GM21360 (cell line): ENCODE data around the gene CPA1.

Source experiments
- ATAC-seq: cut with Tn5 transposase; IDR thresholded peaks from one replicate; pipeline ENCODE4 v1.9.1; 2021; ENCODE audit warnings: mild to moderate bottlenecking, moderate library complexity; ENCODE audit not compliant: unreplicated experiment

The CPA1 gene

DNA sequence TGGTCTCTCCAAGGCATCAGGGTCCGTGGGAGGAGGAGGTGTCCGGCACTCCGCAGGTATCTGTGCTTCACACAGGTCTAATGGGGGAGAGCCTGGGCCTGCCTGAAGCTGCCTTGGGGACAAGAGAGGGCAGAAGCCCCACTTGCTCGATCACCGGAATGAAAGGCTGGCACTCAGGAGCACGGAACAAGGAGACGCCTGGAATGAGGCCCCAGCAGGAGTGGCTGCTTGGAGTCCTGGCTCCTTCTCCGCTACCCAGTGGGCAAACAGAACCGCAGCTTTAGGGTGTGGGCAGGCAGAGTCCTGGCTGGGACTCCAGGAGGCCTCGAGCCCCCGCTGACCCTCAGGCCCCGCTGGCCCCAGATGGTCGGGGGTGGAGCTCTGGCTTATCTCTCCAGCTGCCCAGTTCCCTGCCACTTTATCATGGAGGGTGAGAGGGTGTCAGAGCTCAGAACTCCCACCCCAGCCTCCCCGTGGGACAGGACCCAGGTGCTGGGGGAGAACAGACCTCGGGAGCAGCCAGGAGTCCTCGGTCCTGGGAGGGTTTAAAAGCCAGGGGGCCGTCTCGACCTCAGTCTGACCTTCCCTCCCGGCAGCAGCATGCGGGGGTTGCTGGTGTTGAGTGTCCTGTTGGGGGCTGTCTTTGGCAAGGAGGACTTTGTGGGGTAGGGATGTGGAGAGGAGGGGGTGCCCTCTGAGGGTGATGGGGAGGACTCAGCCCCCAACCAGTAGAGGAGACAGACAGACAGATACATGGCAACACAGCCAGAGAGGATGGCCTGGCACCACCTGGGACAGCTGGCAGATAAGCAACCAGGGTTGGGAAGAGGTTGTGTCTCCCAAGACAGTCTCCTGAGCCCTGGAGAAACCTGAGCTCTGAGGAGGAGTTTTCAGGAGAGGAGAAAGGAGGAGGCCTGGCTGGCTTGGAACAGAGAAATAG, at the start of gene CPA1:
TSS of gene CPA1 (plus strand) at position 574 of the 940 bp plus-strand sequence. CDS start at position 601, 27 bp downstream.
- ATAC-seq: no peak

DNA sequence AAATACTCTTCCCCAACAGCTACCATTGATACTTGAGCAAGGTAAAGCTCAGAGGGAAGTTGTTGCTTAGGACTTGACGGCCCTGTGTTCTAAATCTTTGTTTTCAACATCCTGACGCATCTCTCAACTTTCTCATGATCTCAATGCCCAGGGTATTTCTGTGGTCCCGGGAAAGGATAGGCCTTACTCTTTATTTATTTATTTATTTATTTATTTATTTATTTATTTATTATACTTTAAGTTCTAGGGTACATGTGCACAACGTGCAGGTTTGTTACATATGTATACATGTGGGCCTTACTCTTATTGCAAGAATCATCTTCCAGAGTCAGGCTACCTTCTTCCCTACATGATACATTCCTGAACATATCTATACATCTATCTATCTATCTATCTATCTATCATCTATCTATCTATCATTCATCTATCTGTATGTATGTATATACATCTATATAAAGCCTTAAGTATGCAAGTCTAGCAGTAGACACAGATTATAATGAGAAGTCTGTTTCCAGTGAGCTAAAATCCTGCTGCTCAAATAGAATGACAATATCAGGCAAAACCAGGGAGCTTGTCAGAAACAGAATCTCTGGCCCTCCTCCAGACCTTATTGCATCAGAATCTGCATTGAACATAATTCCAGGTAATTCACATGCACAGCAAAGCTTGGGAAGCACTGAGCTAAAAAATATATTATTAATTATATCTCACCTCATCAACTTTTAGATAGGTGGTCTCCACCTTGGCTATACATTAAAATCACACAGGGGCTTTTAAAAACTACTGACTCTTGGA, 47.8 kb upstream of the CPA1 start:
- ATAC-seq: no peak

DNA sequence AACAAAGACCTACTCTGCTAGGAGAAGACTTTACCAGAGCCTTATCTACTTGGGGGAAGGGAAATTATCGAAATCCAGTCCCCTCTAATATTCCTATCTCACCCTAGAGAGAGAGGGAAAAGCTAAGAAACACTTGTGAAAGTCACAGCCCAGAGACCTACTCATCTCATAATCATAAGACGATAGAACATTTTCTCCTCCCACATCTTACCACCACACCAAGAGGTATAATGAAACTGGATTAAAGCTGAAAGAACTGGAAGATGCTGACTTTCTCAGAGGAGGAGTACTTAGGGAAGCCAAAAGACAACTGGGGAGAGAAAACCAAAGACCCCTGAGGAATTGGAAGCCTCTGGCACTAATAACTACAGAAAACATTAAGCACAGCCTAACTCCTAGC, 46.5 kb upstream of the CPA1 start:
- ATAC-seq: no peak

DNA sequence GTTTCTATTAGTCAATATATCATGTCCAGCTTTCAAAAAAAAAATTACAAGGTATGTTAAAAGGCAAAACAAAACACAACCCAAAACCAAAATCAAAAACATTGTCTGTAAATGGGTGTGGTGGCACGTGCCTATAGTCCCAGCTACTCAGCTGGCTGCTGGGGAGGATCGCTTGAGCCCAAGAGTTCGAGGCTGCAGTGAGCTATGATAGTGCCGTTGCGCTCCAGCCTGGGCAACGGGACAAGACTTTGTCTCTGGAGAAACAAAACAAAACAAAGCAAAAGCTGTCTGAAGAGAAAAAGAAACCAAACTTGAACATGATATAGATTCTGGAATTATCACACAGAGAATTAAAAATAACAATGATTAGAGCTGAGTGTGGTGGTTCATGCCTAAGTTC, 46.0 kb upstream of the CPA1 start:
- no peak for ATAC-seq

DNA sequence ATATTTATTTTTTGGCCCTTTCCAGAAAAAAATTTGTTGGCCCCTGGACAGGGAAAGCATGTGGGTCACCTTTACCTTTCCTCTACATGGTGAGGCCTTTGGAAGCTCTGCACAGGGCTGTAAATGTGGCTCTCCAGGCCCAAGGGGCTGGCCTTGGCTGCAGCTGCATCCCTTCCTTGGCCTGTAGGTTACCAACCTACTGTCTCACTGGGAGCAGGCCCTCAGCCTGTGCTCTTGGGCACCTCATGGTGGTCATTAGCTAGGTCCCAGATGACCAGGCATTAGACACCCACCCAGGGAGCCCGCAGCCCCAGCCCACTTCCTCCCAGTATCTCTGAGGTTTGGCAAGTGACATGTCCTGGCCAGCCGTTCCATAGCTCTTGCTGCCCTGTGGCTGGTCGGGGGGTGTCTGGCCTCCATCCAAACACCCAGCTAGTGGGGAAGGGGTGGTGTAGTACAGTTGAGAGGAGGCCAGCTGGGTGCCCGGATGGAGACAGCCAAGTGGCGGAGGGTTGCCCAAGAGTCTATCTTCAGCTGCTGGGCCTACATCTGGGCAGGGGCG, 42.8 kb upstream of the CPA1 start:
- ATAC-seq: no peak

DNA sequence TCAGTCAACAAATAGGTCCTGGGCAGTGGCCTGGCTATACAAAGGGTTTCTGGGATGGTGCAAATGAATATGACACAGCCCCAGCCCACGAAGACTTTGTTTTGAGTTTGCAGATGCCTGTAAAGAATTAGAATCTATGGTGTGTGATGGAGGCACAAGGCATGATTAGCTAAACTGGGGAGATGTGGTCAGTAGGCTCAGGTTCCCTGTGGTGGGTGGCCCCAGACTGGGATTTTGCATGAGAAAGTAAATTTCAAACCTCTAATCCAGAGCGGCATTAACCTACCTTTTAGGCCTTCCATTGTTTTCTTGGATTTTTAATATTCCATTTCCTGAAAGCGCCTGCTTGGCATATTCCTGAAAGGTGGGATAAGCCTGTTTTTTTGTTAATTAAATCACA, 42.1 kb upstream of the CPA1 start:
- no peak for ATAC-seq

DNA sequence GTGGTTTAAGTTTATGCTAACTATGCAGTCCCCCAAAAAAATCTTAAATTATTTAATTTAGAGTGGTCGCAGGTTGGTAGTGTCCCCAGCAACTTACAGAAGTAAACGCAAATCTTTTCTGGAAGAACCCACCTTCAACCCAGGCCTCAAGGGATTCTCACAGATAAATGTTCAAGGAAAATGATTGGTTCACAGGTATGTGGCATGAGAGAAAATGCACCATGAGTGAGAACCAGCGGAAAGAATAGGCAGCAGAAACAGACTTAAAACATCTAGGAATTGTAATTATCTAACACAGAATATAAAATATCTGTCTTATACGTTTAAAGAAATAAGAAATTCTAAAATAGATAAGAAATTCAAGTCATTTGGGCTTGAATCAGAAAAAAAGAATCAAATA, 38.4 kb upstream of the CPA1 start:
- ATAC-seq: no peak

DNA sequence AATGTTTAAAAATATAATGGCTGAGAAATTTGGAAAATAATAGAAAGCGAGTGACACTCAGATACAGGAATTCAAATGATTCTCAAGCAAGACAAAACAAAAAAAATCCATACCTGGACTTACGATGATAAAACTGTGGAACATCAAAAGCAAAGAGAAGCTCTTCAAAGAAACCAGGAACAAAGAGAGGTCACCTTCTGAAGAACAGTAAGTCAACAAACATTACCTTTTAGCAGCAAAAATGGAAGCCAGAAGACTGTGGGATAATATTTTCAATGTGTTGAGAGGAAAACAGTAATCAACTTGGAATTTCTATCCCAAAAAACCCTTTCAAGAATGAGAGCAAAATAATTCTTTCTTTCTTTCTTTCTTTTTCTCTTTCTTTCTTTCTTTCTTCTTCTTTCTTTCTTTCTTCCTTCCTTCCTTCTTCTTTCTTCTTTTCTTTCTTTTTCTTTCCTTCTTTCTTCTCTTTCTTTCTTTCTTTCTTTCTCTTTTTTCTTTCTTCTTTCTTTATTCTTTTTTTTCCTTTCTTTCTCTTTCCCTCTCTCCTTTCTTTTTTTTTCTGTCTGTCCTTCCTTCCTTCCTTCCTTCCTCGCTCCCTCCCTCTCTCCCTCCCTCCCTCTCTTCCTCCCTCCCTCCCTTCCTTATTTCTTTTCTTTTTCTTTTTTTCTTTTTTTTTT, 37.5 kb upstream of the CPA1 start:
- no peak for ATAC-seq

DNA sequence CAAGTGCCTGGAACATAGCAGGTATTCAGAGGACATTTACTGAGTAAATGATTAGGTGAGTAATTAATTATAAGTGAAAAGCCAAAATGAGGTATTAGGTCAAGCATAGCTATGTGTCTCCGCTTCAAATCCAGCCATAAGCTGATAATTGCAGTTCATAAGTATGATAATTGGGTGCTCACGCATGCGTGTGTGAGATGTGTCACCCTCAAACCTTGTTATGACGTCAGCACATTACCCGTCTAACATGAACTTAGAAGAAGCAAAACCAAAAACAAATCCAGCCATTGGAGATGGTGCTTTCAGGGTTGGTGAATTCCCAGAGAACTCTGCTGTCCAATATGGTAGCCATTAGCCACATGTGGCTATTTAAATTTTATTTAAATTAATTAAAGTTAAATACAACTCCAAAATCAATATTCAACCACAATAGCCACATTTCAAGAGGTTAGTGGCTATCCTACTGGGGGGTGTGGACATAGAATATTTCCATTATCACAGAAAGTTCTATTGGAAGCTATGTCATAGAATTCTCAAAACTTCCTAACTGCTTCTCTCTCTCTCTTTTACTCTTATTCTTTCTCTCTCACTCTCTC, 35.9 kb upstream of the CPA1 start, which contains the start of gene CPA5:
TSS of gene CPA5 (plus strand) at position 546 of the 596 bp plus-strand sequence. CDS start 1,670 bp downstream, outside the sequence.
- ATAC-seq: no peak

DNA sequence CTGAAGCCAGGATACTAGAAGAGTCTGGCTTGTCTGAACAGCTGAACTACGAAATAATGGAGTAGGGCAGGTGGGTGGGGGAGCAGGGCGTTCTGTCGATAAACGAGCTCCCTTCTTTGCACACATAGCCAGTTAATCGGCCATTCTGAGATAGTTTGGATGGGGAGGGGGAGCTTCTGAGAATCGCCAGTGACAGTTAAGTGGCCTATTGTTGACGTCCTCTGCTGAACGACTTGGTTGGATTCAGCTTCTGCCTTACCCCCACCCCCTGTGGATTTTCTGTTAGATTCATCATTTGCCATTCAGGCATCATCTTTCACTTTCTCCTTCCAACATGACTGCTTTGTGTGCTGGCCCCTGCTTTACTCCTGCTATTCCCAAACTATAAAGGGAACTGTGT, 35.2 kb upstream of the CPA1 start:
- ATAC-seq: no peak

DNA sequence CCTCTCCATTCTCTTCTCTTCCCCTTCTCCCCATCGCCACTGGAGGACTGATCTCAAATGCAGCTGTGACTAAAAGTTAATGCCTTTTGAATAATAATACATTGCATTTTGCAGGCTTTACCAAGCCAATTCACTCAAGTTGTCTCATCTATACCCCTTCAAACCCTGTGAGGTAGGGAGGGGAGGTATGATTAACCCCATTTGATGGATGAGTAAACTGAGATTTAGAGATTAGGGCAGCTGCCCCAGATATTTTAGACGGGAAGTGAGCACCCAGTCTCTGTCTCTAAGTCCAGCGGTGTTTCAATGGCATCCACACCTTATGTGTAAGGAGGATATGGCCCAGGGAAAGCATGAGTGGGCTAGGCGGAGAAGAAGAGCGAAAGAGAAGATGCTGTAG, 34.6 kb upstream of the CPA1 start:
- ATAC-seq: no peak

DNA sequence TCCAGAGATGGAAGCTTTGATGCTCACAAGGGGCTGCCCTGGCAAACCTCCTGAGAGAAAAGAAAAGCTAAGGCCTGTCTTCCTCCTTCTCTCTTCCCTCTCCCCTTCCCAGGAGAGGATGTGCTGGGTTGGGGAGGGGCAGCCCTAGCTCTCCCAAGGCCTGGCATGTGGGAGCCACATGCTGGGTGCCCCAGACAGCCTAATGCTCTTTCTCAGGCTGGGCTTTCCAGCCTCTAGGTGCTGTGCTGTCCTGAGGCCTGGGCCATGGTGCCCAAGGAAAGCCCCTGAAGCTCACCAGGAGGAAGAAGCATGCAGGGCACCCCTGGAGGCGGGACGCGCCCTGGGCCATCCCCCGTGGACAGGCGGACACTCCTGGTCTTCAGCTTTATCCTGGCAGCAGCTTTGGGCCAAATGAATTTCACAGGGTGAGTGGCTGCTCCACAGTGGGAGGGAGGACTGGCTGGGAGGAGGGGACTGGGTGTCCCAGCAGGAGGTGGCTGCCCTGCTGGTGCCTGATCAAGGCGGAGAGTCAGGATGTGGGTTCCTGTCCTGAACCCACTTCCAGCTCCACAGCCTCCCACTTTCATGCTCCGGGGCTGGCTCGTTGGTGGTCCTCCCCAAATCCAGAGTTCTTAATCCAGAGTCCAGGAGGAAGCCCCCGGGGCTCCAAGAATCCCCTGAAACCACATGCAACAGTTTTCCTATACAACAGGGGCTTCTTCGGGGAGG, 34.0 kb upstream of the CPA1 start:
- ATAC-seq: no peak

DNA sequence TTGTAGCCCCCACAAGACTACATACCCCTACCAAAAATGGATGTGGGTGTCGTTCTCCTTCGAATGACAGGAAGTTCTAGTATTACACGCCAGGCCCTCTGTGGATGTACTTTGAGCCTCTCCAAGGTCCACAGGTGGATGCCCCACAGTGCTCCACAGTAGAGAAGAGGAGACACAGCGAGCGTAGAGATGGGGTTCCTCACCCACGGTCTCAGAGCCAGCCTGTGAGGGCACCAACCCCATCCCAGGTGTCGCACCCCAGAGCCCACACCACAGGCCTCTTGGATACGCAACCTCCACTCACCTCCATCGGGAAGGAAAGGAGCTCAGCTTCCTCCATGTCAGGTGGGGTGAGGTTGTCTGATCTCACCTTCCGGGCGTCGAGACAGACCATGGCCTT, 33.4 kb upstream of the CPA1 start:
- no peak for ATAC-seq

DNA sequence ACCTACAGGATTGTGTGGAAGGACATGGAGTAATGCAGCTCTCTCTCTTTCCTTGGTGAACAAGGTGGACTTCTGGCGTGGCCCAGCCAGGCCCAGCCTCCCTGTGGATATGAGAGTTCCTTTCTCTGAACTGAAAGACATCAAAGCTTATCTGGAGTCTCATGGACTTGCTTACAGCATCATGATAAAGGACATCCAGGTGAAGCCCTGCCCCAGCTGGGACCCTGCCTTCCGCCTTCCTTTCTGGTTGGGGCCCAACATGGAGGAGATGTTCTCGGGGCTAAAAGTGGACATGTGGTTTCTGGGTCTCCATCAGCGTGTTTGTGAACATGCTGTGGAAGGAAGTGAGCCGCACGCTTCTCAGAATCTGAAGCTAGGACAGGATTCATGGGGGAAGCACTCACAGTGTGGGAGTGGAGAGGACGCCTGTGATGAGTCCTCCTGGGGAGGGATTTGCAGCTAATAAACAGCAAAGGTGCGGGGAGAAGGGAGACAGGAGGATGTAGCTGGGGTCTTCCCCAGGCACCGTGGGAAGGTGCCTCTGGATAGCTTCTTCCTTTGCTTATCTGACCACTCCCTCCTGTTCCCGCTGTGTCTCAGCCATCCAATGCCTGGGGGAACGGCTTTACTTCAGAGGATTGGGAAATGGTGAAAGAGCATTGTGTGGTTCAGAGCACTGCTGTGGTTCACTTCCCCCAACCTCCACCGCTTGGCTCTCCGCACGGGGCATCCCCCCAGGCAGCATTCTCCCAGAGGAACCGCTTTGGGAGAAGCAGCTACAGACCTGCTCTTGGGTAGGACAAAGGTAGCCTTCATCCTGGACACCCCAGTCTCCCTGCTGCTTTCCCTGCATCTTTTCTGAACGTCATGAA, 30.1 kb upstream of the CPA1 start:
- peak; percentile 48 for ATAC-seq

DNA sequence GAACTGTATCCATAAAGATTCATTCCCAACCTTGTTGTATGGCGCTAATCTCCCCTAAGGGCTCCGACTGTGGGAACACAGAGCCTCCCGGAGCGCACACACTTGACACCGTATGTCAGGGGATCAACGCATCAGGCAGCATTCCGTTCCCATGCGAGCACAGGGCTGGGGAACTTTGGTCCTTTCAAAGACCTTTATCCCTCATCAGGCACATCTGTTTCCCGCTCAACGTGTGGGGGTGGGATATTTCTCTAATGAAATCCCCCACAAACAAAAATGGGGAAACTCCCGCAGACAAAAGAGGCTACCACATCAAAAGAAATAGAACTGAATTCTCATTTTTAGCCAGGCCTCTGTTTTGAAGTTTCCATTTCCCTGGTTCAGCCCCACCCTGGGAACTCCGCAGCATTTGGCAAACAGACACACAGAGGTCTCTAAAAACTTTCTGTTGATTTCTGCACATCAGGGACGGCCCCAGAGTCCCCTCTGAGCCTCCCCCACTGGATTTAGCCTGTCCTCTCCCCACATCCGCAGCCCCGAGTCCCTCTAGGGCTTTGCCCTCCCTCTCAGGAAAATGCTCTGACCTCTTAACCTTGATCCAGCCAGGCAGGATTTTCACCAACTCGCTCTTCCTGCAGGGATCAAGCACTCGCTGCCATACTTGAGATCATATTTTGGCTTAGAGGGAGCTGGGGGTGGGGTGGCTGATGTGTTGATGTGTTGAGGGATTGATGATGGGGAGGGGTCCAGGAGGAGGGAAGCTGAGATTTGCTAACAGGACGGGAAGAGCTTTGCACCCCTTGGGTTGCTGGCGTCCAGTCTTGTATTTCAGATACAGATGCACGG, 29.1 kb upstream of the CPA1 start:
- ATAC-seq: peak; percentile 43

DNA sequence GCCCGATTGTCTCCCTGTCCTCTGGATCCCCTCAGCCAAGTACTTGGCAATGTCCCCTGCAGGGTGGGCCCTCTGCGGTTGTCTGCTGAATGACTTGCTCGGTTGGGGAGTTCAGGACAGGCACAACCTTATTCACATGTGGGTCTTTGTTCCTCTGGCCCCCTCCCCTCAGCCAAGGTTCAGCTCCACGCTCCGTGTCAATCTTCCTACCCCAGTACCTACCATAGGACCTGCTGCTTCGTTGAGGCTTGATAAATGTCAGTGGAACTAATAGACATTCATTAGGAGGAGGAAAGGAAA, 28.6 kb upstream of the CPA1 start:
- no peak for ATAC-seq

DNA sequence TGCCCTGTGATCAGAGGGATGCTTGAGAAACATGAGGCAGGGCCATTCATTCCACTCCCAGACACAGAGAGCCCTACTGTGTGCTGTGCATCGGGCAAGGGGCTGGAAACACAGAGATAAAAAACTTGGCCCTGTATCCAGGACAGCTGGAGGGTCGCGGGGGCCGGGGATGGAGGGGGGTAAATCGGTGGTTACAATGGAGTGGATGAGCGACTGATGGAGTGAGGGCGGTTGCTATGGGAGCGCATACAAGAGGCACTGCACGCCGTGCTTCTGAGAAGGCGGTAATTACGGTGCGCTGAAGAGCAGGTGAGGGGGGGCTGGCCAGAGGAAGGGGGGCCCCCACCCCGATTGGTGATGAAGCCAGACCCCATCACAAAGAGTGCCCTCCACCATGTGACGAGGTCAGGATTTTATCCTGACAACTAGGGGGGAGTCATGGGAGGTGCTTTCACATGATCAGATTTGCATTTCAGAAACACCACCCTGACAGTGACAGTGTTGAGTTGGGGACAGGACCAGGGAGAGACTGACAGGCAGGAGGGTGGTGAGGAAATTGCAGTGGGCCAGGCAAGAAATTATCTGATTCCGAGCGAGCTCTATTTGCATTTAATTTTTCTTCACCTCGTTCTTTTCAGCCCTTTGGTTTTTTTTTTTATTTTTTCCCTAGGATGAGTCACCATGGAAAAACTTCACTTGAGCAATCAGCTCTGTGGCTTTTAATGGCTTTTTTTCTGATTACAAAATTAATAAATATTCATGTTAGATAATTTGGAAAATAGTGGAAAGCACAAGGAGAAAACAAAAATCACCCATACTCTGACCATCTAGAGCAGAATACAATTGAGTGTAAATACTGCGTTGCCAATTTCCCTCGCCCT, 27.9 kb upstream of the CPA1 start:
- no peak for ATAC-seq
